Upper lobe of right lung (tissue), 1 donor: ENCODE data around the gene TRAF3. TPM values are rescaled to one million over a fixed set of nuclear protein-coding genes. Genes with fewer than 3 reads are reported as not detected.

Experiments
- ATAC-seq: fragments of 200-7000 bp; cut with Tn5 transposase; one replicate; pipeline ENCODE4 v1.9.1; 2020; ENCODE audit warnings: mild to moderate bottlenecking, moderate library complexity
- DNase-seq: peaks from one replicate; pipeline ENCODE4 v3.0.0-alpha.2; 2020
- H3K27ac ChIP-seq: fragments of 200-600 bp; one replicate; pipeline ENCODE4 v1.8.0; 2022
- H3K27me3 ChIP-seq: fragments of 200-600 bp; one replicate; pipeline ENCODE4 v1.8.0; 2022; ENCODE audit warnings: mild to moderate bottlenecking
- H3K36me3 ChIP-seq: fragments of 200-600 bp; one replicate; pipeline ENCODE4 v1.8.0; 2022
- H3K4me1 ChIP-seq: fragments of 200-600 bp; one replicate; pipeline ENCODE4 v1.8.0; 2022
- H3K4me3 ChIP-seq: fragments of 200-600 bp; one replicate; pipeline ENCODE4 v1.8.0; 2022; ENCODE audit warnings: mild to moderate bottlenecking
- H3K9me3 ChIP-seq: fragments of 200-600 bp; one replicate; pipeline ENCODE4 v1.8.0; 2022
- CTCF ChIP-seq: fragments of 200-600 bp; IDR thresholded peaks from one replicate; pipeline ENCODE4 v1.8.0; 2022; ENCODE audit warnings: antibody characterized with exemption
- intact Hi-C: fragments of 100-400 bp; cut with DNase I; formaldehyde crosslinking; loops from one replicate; pipeline ENCODE4 v1.11.0; 2022
- total RNA-seq: library from RNA; stranded (reverse); fragmentation: NEBNext Ultra II Directional; extraction: Animal tissue kit (Norgen Biotek cat#: 25700); gene quantifications from one replicate; pipeline ENCODE4 v1.2.1, GENCODE V29; 2021
- donor health status: DM: no; HTN: yes; CAD: no; lungs with severe emphysema.

TRAF3 gene
- total RNA-seq, 1 donor from 2014 or later, result 22.3 TPM

DNA sequence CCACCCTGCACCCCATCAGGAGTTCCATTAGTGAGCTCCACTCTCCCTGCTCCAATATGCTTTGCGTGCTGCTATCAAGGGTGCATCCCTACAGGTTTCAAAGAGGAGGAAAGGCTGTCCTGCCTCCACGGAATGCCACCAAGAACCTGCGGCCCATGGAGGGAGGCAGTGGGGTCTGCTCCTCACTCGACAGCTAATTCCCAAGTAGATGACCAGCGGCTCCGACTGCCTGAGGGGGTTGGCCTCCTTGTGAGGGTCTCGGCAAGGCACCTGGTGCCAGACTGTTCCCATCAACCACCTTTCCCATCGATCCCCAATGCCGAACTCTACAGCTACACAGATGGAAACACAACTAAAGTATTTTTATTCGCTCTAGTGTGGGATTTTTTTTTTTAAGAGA, 181.2 kb downstream of the TRAF3 start:
- intact Hi-C loops, result no loop called here
- H3K27me3 ChIP-seq, result no peaks in the 10 kb centered on the region
- DNase-seq, result no peak
- H3K4me3 ChIP-seq, result no peak overlapping the region
- no peaks in the 10 kb centered on the region for H3K4me1 ChIP-seq
- H3K36me3 ChIP-seq, result peaks cover 100% of the 10 kb centered on the region
- no peaks in the 10 kb centered on the region for H3K9me3 ChIP-seq
- TF ChIP-seq CTCF, result no peak
- no peak overlapping the region for H3K27ac ChIP-seq
- no peak for ATAC-seq

Other genes with a start within 250 kb of the TRAF3 start
- 43.6 TPM for gene RCOR1, start 184.8 kb upstream of the TRAF3 start, total RNA-seq
- 19.8 TPM for gene AMN, start 145.2 kb downstream of the TRAF3 start, total RNA-seq